OCI-LY7 (cell line): ENCODE data around the gene DPYSL5.

Experiments used
- EZH2phosphoT487 ChIP-seq: fragments of 200-600 bp; sonication (generic); IDR thresholded peaks from 2 replicates; pipeline ENCODE4 v1.6.1; 2018; ENCODE audit warnings: low read depth, borderline replicate concordance, mild to moderate bottlenecking, mixed run types, antibody characterized with exemption, low read length, moderate library complexity, mixed read lengths
- TF ChIP-seq, protein P1 (sequence below): fragments of 200-600 bp; sonication (generic); conservative IDR thresholded peaks from 2 replicates; pipeline ENCODE4 v1.5.1; 2014; ENCODE audit warnings: mild to moderate bottlenecking, antibody characterized with exemption, low read length, moderate library complexity, mixed read lengths

DNA sequence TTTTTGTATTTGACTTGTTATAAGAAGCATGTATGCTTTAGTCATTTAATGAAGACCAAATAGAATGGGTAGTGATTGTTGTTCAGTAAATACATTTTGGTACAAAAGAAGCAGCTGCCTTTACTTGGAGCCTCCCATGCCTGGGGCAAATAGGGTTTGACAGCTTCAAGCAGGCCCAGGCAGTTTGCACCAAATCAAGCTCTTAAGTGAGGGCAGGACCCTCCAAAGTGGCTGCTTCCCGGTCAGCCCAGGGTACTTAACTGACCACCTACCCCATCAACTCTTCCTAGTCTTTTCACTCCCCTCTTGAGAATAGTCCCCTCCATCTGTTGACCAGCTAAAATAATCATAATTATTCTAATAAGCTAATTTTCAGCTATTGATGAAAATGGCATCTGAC is 127.7 kb downstream of the DPYSL5 start:
- TF ChIP-seq, protein P1, sequence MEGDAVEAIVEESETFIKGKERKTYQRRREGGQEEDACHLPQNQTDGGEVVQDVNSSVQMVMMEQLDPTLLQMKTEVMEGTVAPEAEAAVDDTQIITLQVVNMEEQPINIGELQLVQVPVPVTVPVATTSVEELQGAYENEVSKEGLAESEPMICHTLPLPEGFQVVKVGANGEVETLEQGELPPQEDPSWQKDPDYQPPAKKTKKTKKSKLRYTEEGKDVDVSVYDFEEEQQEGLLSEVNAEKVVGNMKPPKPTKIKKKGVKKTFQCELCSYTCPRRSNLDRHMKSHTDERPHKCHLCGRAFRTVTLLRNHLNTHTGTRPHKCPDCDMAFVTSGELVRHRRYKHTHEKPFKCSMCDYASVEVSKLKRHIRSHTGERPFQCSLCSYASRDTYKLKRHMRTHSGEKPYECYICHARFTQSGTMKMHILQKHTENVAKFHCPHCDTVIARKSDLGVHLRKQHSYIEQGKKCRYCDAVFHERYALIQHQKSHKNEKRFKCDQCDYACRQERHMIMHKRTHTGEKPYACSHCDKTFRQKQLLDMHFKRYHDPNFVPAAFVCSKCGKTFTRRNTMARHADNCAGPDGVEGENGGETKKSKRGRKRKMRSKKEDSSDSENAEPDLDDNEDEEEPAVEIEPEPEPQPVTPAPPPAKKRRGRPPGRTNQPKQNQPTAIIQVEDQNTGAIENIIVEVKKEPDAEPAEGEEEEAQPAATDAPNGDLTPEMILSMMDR = no peak
- no peak for TF ChIP-seq EZH2phosphoT487
